Stomach (tissue), 4 donors: ENCODE results near the gene SUCO.
"Not testable (repeated sequence)": the region's sequence is repeated elsewhere in the genome, so short reads cannot be mapped to it uniquely, and the experiment has no call there.

Source experiments
- EP300 ChIP-seq: sonication (generic); formaldehyde crosslinking; IDR thresholded peaks from one replicate; pipeline ENCODE4 v1.6.1; 2017; ENCODE audit warnings: antibody characterized with exemption
- POLR2A ChIP-seq, 4 donors: fragments of 450-650 bp; IDR thresholded peaks; one replicate each; pipeline ENCODE4 v1.6.1; 2016; ENCODE audit warnings: antibody characterized with exemption in 4 of 4, control low read depth in 2 of 4, mild to moderate bottlenecking in 1 of 4, moderate library complexity in 1 of 4
- POLR2AphosphoS5 ChIP-seq, 3 donors: sonication (generic); formaldehyde crosslinking; IDR thresholded peaks; one replicate each; pipeline ENCODE4 v1.6.1; 2016; ENCODE audit warnings: antibody characterized with exemption in 3 of 3
- TF ChIP-seq, protein P1 (sequence below), 7 experiments: fragments of 450-650 bp in 4 of 7; fragments of 200-600 bp in 3 of 7; sonication (generic) in 3 of 7; IDR thresholded peaks; one replicate each; pipeline ENCODE4 v1.5.1; 2016 to 2019; ENCODE audit warnings: antibody characterized with exemption in 7 of 7, control low read depth in 2 of 7, mild to moderate bottlenecking in 1 of 7

DNA sequence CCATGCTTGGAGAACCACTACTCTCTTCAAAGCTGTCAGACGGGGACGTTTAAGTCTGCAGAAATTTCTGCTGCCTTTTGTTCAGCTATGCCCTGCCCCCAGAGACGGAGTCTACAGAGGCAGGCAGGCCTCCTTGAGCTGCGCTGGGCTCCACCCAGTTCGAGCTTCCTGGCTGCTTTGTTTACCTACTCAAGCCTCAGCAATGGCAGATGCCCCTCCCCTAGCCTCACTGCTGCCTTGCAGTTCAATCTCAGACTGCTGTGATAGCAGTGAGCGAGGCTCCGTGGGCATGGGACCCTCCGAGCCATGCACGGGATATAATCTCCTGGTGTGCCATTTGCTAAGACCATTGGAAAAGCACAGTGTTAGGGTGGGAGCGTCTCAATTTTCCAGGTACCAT is 63.8 kb downstream of the SUCO start:
- not testable (repeated sequence) for TF ChIP-seq POLR2A (IDR thresholded peaks at IDR 0.05); POLR2AphosphoS5 (IDR thresholded peaks at IDR 0.05); EP300
- TF ChIP-seq, protein P1, sequence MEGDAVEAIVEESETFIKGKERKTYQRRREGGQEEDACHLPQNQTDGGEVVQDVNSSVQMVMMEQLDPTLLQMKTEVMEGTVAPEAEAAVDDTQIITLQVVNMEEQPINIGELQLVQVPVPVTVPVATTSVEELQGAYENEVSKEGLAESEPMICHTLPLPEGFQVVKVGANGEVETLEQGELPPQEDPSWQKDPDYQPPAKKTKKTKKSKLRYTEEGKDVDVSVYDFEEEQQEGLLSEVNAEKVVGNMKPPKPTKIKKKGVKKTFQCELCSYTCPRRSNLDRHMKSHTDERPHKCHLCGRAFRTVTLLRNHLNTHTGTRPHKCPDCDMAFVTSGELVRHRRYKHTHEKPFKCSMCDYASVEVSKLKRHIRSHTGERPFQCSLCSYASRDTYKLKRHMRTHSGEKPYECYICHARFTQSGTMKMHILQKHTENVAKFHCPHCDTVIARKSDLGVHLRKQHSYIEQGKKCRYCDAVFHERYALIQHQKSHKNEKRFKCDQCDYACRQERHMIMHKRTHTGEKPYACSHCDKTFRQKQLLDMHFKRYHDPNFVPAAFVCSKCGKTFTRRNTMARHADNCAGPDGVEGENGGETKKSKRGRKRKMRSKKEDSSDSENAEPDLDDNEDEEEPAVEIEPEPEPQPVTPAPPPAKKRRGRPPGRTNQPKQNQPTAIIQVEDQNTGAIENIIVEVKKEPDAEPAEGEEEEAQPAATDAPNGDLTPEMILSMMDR (IDR thresholded peaks at IDR 0.05), result not testable (repeated sequence)
